Measurements from ENCODE around the gene CTTN. TPM values are rescaled to one million over a fixed set of nuclear protein-coding genes. Genes with fewer than 3 reads are reported as not detected.

The CTTN gene
- total and polyA plus RNA-seq, 2 of the 8 experiments (the other 6 are each of a cell fraction or from before 2014, with no cell fraction given) = 84.6 to 216 TPM

- TF ChIP-seq SUZ12 (IDR thresholded peaks at IDR 0.05; ENCODE audit: low read length) (no peak), E2F6 (IDR thresholded peaks at IDR 0.05) (no peak), CHD2 (IDR thresholded peaks at IDR 0.05; ENCODE audit: low read length) (no peak), BCL11A (IDR thresholded peaks at IDR 0.05; ENCODE audit: low read depth in 2 of 2, low read length in 2 of 2) (no peak), TEAD4 (IDR thresholded peaks at IDR 0.05; ENCODE audit: low read depth, low read length) (no peak), CHD1 (IDR thresholded peaks at IDR 0.05; ENCODE audit: low read depth, low read length) (no peak)
These were observed 80.0 kb downstream of the CTTN start (continued) for GRCh38 chr11:70478166-70478890.

Measured in H1 (cell line).